AG04449 (cell line): ENCODE data around the gene OR6C4.
"Not testable (repeated sequence)": the region's sequence is repeated elsewhere in the genome, so short reads cannot be mapped to it uniquely, and the experiment has no call there.

Experiments
- CTCF ChIA-PET: fragments of 350-600 bp; formaldehyde crosslinking; extraction: SDS; loops from one replicate; lab custom pipeline; 2021; ENCODE audit warnings: antibody characterized with exemption; lab: Yijun Ruan, JAX
- POLR2A ChIA-PET: fragments of 400-600, 350-600 bp; formaldehyde crosslinking; extraction: SDS; loops from one replicate; lab custom pipeline; 2020; ENCODE audit warnings: antibody characterized with exemption, inconsistent platforms; lab: Yijun Ruan, JAX
- DNase-seq: peaks from one replicate; pipeline ENCODE4 v3.0.0-alpha.2; 2010; ENCODE audit warnings: low read depth, low spot score
- H3K4me3 ChIP-seq: 2 replicates; pipeline ENCODE4 v1.5.1; 2011; ENCODE audit warnings: low read depth, mild to moderate bottlenecking, control low read depth, low read length
- CTCF ChIP-seq: IDR thresholded peaks from one replicate; pipeline ENCODE4 v1.5.1; 2011; ENCODE audit warnings: mild to moderate bottlenecking, moderate library complexity, low read length, control low read depth, inconsistent platforms; ENCODE audit not compliant: insufficient read depth; ENCODE audit errors: missing control alignments

The OR6C4 gene

GRCh38 chr12:55554296-55554695 lies 4.9 kb downstream of the OR6C4 start:
- CTCF ChIA-PET, result no interaction called here
- no peak for TF ChIP-seq CTCF
- POLR2A ChIA-PET, result no interaction called here
- H3K4me3 ChIP-seq, result no peak overlapping the region
- DNase-seq, result no peak

GRCh38 chr12:55570060-55570459 lies 20.7 kb downstream of the OR6C4 start:
- DNase-seq, H3K4me3 ChIP-seq, CTCF ChIA-PET, POLR2A ChIA-PET: not testable (repeated sequence)

- POLR2A ChIA-PET, DNase-seq, CTCF ChIA-PET, H3K4me3 ChIP-seq: not testable (repeated sequence)
Measured at GRCh38 chr12:55570689-55571088, 21.3 kb downstream of the OR6C4 start.

- no peak within 1 kb of the TSS for H3K4me3 ChIP-seq
- DNase-seq, result no peak
- CTCF ChIA-PET, result no interaction called here
- no peak for TF ChIP-seq CTCF
- POLR2A ChIA-PET, result no interaction called here
Measured at GRCh38 chr12:55572168-55572567, 22.8 kb downstream of the OR6C4 start, which contains the start of gene OR2AP1. TSS of gene OR2AP1 (plus strand) at chr12:55572468. CDS start at chr12:55574415, 1,947 bp downstream.

GRCh38 chr12:55582066-55582465 lies 32.7 kb downstream of the OR6C4 start:
- CTCF ChIA-PET, result no interaction called here
- DNase-seq, result no peak
- H3K4me3 ChIP-seq, result no peak overlapping the region
- POLR2A ChIA-PET, result no interaction called here
- TF ChIP-seq CTCF, result no peak

- CTCF ChIA-PET, result no interaction called here
- no peak overlapping the region for H3K4me3 ChIP-seq
- no peak for TF ChIP-seq CTCF
- POLR2A ChIA-PET, result no interaction called here
- DNase-seq, result no peak
Measured at GRCh38 chr12:55585817-55586216, 36.4 kb downstream of the OR6C4 start.

- CTCF ChIA-PET, DNase-seq, H3K4me3 ChIP-seq, POLR2A ChIA-PET: not testable (repeated sequence)
Measured at GRCh38 chr12:55590152-55590551, 40.8 kb downstream of the OR6C4 start.
